KOPT-K1 (cell line): ENCODE data around the gene STOM.

Experiments
- H3K27ac ChIP-seq: fragments of 200-600 bp; sonication (generic); 2 replicates; pipeline ENCODE4 v1.5.1; 2016; ENCODE audit warnings: antibody characterized with exemption, mild to moderate bottlenecking, low read depth, low read length; ENCODE audit not compliant: poor library complexity, severe bottlenecking
- H3K36me3 ChIP-seq: fragments of 200-600 bp; sonication (generic); 2 replicates; pipeline ENCODE4 v1.5.1; 2017; ENCODE audit warnings: antibody characterized with exemption, mild to moderate bottlenecking, low read length, moderate library complexity; ENCODE audit not compliant: insufficient read depth
- H3K9me3 ChIP-seq: fragments of 200-600 bp; sonication (generic); 2 replicates; pipeline ENCODE4 v1.5.1; 2017; ENCODE audit warnings: antibody characterized with exemption, low read length, mild to moderate bottlenecking; ENCODE audit not compliant: insufficient read depth, poor library complexity, severe bottlenecking

STOM gene

DNA sequence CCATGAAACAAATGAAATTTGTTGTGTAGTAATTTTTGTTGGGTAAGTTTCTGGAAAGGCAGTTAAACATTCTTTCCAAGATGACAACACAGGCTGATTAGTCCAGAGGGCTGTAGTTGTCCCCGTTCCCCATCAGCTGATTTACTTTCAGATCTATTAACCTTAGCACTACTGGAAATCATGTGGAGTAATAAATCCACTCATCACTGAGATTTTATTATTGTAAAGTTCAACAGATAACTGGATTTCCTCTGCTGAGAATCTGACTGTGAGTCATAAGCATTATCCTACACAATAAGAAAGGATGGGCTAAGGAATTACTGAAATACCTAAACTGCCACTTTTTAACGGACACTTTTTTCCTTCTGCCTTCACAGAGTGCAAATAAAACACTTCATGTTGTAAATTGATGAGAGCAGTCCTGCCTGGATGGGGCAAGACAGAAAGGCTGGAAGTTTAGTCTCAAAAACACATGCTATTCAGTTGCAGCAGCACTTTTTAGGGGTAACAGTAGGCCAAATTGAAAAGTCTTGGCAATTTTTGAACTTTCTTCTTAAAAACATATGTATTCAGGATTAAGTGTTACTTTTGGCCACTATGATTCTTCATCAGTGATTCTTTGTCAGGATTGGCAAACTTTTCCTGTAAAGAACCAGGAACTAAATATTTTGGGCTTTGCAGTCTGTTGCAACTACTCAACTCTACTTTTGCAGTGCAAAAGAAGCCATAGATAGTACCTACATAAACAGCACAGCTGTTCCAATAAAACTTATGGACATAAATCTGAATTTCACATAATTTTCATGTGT is 7.0 kb downstream of the STOM start:
- Histone ChIP-seq H3K27ac (no peak overlapping the region), H3K36me3 (no peaks in the 10 kb centered on the region), H3K9me3 (no peaks in the 10 kb centered on the region)

DNA sequence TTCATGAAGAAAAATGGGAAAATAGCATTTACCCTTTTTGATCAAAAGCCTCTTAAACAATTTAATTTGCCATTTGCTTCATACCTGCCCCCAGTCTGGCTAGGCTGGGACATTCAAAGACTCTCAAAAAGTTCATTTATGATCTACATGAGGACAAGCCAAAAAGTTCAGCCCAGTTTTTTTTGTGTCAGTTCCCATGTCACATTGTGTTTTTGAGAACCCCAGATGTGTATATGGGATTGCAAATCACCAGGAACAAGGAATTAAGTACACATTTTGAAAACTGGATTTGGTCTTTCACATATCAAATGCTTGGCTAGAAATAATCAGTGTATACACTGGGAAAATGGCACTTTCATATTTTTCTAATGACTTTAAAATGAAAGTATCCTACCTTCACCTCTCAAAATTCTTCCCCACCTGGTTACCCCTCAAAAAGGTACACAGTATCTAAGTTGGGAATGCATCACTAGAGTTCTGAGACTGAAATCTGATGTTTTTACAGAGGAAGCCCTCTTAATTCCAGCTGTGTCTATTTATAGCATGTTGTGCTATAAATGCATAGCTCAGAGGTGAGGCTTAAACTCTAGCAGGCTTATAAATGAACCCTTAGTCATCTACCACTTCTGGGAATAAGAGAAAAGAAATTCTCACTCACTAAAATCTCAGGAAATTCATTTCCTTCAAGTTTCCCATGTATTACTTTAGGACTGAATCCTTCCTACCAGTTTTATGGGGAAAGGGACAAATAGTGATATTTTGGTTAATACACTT is 9.3 kb downstream of the STOM start:
- H3K9me3 ChIP-seq = no peaks in the 10 kb centered on the region
- H3K36me3 ChIP-seq = no peaks in the 10 kb centered on the region
- H3K27ac ChIP-seq = no peak overlapping the region

DNA sequence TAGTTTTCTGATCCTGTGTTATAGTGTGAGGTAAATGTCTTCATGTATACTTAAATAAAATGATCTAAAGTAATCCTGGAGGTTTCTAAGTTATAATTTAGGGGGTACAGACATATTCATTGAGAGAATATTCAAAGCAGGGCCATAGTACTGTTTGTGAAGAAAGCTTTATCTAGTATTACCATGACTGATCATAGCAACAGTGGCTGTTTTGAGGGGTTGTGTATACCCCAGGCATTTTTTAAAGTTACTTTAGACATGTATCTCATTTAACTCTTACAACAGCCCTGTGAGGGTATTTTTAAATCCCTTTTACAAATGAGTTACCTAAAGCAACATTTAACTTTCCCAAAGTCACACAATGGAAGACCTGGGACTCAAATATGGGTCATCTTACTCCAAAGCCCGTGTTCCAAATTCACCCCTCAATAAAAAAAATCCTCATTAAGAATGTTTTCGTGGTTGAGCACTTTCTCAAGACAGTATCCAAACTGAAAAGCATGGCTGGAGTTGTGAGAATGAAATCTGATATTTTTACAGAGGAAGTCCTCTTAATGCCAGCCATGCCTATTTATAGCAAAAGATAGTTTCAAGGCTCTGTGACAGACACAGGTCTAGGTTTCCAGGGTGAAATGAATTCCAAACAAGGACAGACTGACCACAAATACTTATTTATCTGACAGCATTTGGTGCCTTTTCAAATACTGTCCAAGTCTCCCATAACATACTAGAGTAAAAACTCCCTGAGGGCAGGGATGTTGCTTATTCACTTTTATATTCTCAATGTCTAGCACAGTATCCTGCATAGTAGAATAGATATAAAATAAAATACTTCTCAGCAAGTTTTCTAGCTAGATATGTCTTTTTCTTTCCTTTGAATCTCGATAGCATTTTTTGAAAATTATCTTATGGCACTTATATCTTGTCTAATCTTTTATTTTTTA is 10.4 kb downstream of the STOM start:
- H3K36me3 ChIP-seq = no peaks in the 10 kb centered on the region
- no peaks in the 10 kb centered on the region for H3K9me3 ChIP-seq
- H3K27ac ChIP-seq = no peak overlapping the region

DNA sequence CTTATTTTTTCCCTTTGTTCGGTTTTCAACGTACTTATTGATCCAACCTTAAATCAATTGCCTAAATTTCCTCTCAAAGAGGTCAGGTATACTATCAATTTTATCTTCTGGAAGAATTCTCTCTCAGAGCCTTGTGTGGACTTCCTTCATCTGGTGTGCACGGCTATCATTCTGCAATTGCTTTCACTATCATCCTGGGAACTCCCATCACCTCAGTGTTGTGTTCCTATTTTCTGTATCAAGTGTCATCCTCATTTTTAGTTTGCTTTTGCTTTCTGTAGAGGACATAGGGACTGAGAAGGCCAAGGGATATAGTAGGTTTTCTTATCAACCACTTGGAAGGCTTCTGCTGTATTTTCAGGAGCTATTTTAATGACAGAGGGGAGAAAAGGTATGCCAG is 11.3 kb downstream of the STOM start:
- peaks cover 7% of the 10 kb centered on the region for H3K36me3 ChIP-seq
- H3K27ac ChIP-seq = no peak overlapping the region
- no peaks in the 10 kb centered on the region for H3K9me3 ChIP-seq

DNA sequence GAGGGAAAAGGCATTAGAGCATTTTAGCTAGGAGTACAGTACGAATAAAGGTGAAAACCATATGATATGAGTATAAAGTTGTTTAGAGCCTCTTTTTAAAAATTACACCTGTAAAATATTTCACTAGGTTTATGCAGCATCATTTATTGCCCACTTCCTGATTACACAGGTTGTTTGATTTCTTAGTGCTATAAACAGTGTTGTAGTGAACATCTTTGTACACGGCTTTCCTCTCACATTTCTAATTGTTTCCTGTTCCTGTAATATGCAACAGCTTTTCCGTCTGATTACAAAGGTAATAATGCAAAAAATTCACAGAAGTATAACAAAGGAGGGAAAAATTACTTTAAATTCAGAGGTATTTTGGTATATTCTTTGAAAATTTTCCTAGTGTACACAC is 13.0 kb downstream of the STOM start:
- H3K27ac ChIP-seq = no peak overlapping the region
- no peaks in the 10 kb centered on the region for H3K9me3 ChIP-seq
- peaks cover 20% of the 10 kb centered on the region for H3K36me3 ChIP-seq

DNA sequence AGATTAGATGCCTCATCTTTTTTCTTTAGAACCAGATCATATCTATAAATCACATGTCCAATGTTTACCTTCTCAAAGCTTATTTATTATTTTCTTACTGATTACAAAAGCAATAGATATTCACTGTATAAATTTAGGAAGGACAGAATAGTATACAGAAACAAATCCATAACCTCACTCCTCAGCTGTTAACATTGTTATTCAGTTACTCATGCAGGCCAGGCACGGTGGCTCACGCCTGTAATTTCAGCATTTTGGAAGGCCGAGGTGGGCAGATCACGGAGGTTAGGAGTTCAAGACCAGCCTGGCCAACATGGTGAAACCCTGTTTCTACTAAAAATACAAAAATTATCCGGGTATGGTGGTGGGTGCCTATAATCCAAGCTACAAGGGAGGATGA is 15.3 kb downstream of the STOM start:
- H3K9me3 ChIP-seq = no peaks in the 10 kb centered on the region
- peaks cover 25% of the 10 kb centered on the region for H3K36me3 ChIP-seq
- H3K27ac ChIP-seq = no peak overlapping the region

DNA sequence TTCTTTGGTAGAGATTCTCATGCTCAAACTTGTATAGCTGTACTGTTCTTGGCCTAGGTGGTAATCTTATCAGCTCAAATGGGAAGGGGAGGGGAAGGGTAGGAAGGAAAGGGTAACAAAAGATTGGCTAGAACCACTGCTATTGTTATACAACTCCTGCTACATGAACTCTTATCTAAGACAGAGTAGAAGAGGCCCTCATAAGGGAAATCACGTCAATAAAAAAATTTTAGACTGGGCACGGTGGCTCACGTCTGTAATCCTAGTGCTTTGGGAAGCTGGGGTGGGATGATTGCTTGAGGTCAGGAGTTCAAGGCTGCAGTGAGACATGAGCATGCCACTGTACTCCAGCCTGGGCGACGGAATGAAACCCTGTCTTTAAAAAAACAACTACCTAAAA is 15.9 kb downstream of the STOM start:
- Histone ChIP-seq H3K36me3 (peaks cover 25% of the 10 kb centered on the region), H3K27ac (no peak overlapping the region)

DNA sequence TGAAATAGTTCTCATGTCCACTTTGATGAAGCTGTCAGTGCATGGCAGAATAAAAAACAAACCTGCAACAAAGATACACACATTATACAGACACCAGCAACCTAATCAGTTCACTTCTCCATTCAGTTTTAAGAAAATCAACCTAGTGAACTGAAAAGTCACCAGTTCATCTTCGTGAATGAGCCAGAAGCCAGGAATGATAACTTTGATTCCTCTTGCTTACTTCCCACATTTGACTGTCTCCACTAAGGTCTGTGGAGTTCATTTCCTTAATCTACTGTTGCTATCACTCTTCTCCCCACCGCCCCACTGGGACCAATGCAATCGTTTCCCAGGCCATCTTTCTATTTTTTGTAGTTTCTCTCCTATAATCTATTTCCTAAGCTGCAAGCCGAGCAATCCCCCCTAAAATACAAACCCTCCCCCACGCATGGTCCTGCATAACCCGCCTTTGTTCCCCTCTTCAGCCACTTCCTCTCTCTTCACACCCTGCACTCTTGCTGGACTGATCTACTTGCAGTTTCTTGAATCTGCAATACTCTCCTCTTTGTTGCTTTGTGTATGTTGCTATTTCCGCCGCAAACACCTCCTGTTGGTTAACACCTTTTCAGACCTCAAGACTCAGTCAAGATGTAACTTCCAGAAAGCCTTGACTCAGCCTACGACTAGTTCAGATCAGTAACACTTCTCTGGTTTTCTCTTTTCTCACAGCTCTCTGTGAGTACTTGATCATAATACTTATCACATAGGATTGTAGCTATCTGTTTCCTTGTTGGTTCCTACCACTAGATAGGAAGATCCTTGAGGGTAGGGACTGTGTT is 16.6 kb downstream of the STOM start:
- H3K36me3 ChIP-seq = peaks cover 31% of the 10 kb centered on the region
- H3K9me3 ChIP-seq = no peaks in the 10 kb centered on the region
- no peak overlapping the region for H3K27ac ChIP-seq

More for the DNA sequence above, 15.9 kb downstream of the STOM start:
- H3K9me3 ChIP-seq = no peaks in the 10 kb centered on the region

DNA sequence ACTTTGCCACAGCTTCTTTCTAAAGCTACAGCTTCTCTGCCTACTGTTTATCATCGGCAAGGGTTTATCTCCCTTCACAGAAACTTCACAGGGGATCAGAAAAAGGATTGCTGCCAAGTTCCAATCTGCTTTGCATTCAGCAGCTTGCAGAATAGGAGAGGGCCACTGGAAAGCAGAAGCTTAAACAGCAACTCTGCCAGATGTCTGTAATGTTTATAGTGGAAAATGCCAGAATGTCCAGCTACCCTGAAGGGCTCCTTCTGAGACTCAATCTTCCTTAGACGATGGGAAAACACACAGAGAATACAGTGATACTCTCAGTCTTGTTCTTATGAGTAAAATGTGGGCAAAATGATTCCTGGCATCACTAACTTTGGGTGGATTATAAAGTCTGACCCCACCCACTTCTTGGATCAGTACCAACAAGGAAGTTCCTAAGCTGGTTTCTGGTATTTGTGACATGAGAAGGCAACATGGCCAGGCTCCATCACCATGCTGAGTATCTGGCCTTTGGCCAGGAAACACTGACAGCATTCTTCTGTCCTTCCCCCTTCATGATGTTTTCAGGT is 19.0 kb downstream of the STOM start:
- H3K36me3 ChIP-seq = peaks cover 44% of the 10 kb centered on the region
- H3K27ac ChIP-seq = no peak overlapping the region
- no peaks in the 10 kb centered on the region for H3K9me3 ChIP-seq

DNA sequence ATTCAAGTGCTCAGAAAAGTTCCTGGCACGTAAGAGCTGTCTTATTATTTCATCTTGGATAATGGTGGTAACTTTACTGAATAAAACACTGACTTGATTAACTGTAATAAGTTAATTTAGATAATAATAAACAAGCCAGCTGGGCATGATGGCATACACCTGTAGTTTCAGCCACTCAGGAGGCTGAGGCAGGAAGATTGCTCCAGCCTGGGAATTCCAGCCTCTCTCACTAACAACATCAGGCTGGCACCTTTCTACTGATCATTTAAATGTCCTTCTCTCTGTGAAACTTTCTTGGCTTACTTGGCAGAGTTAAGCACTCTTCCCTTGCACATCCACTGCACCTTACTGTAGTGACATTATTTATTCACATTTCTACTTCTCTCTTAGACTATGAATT is 20.0 kb downstream of the STOM start:
- Histone ChIP-seq H3K36me3 (peaks cover 44% of the 10 kb centered on the region), H3K27ac (no peak overlapping the region), H3K9me3 (no peaks in the 10 kb centered on the region)

DNA sequence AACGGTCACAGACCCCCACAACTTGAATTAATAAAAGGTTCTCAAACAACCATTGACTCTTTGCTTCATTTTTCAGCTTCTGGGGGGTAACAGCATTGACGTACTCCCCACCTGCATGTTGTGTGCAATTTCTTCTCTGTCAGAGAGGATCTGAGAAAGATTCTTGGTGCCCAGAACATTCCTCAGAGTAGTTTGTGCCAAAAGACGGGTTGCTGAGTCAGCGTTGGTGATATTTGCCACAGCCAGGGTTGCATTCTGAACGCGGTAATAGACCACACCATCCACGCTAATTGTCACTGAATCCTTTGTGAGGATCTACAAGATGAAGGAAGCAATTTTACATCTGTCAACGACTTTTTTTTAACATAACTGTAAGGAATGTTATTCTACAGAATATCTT is 21.0 kb downstream of the STOM start:
- Histone ChIP-seq H3K27ac (no peak overlapping the region), H3K36me3 (peaks cover 43% of the 10 kb centered on the region; the same call in 1 of the 2 replicates), H3K9me3 (no peaks in the 10 kb centered on the region)

DNA sequence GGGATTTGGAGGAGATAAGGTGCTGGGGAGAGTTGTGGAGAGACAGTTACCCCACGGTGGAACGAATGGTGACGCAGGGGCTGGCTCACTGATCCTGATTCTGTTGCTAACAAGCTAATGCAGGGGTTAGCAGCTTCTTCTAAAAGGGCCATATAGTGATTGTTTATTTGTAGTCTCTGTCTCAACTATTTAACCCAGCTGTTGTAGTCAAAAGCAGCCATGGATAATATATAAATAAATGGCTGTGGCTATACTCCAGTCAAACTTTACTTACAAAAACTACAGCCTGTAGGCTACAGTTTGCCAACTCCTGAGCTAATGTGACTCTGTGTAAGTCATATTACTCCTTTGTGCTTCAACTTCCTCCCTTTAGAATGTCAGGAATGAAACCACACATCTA is 21.8 kb downstream of the STOM start:
- Histone ChIP-seq H3K27ac (no peak overlapping the region), H3K9me3 (no peaks in the 10 kb centered on the region), H3K36me3 (peaks cover 38% of the 10 kb centered on the region; the same call in 1 of the 2 replicates)

DNA sequence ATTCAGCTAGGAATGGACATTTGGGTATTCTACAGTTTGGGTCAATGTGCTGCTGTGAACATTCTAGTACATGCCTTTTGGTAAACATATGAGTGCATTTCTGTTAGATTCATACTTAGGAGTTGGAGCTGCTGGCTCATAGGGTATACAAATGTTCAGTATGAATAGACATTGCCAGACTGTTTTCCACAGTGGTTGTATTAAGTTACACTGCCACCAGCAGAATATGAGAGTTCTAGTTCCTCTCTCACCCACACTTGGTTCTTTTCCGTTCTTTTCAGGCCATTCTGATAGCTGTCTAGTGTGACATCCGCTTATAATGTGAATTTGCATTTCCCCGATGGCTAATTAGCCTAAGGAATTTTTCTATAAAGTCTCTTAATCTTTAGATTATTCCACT is 25.0 kb downstream of the STOM start:
- Histone ChIP-seq H3K9me3 (no peaks in the 10 kb centered on the region), H3K36me3 (peaks cover 26% of the 10 kb centered on the region; the same call in 1 of the 2 replicates), H3K27ac (no peak overlapping the region)

DNA sequence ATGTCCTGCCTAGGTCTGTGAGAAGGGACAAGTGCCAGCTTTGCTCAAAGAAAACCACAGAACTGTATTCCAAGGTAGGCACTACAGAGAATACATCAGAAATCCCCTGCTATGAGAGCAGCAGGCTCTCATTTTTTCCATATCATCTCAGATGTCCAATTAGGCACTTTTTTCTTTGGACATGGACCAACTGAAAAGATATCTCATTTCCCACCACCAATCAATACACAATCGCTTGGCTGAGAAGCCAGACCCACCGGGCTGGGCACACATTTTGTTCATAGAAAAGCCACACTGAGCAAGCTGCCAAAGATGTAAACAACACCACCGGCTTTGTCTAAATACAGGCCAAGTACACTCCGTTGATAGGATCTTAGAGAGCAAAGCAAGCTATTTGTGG is 25.9 kb downstream of the STOM start:
- no peak overlapping the region for H3K27ac ChIP-seq
- no peaks in the 10 kb centered on the region for H3K9me3 ChIP-seq
- H3K36me3 ChIP-seq = peaks cover 26% of the 10 kb centered on the region; the same call in 1 of the 2 replicates
